ENCODE measurements around the gene DPH1.

DNA sequence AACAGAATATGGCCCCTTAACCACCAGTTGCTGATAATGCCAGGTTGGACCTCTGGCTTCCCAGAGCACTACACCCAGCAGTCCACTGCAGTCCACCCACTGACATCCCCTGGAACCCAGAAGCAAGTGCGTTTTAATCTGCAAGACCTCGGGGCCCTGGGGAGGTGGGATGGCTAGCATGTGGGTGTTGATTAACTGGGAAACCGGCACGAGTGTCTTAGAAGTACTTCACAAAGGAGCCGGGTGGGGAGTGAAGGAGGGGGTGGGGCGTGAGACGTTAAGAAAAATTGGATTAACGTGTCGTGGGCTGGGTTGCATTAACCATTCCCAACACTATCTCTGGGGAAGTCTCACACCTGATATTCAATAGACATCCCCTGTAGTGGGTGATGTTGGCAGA, 18.9 kb downstream of the DPH1 start:
- TF ChIP-seq ZNF565 (CRISPR knock-in tag; conservative IDR thresholded peaks at IDR 0.05; ENCODE audit: low read depth) (no peak), ZFP30 (CRISPR knock-in tag; IDR thresholded peaks at IDR 0.05) (no peak), SNAI2 (CRISPR knock-in tag; IDR thresholded peaks at IDR 0.05) (no peak), ZC3H10 (CRISPR knock-in tag; IDR thresholded peaks at IDR 0.05) (no peak), ZFP3 (CRISPR knock-in tag; IDR thresholded peaks at IDR 0.05) (no peak), OSR1 (CRISPR knock-in tag; IDR thresholded peaks at IDR 0.05) (no peak)
- TF ChIP-seq, protein P1, sequence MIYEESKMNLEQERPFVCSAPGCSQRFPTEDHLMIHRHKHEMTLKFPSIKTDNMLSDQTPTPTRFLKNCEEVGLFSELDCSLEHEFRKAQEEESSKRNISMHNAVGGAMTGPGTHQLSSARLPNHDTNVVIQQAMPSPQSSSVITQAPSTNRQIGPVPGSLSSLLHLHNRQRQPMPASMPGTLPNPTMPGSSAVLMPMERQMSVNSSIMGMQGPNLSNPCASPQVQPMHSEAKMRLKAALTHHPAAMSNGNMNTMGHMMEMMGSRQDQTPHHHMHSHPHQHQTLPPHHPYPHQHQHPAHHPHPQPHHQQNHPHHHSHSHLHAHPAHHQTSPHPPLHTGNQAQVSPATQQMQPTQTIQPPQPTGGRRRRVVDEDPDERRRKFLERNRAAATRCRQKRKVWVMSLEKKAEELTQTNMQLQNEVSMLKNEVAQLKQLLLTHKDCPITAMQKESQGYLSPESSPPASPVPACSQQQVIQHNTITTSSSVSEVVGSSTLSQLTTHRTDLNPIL (CRISPR knock-in tag; IDR thresholded peaks at IDR 0.05; ENCODE audit: low read depth) = no peak
